SU-DHL-6 (cell line): Measurements from ENCODE around the gene BTBD9.

ENCODE experiments used
- H2AFZ ChIP-seq: fragments of 200-600 bp; sonication (generic); 2 replicates; pipeline ENCODE4 v1.6.1; 2014; ENCODE audit warnings: low read depth, mild to moderate bottlenecking, moderate library complexity, mixed read lengths, antibody characterized with exemption, low read length; ENCODE audit not compliant: severe bottlenecking
- H3F3A ChIP-seq: fragments of 200-600 bp; shearing (Covaris generic); 2 replicates; pipeline ENCODE4 v1.6.0; 2016; ENCODE audit warnings: antibody characterized with exemption, mild to moderate bottlenecking; ENCODE audit not compliant: insufficient read depth
- H3K27ac ChIP-seq: fragments of 200-600 bp; sonication (generic); 2 replicates; pipeline ENCODE4 v1.5.1; 2016; ENCODE audit warnings: low read depth, mild to moderate bottlenecking, low read length, moderate library complexity, mixed read lengths
- H3K27me3 ChIP-seq: fragments of 200-600 bp; sonication (generic), shearing (Covaris generic); 2 replicates; pipeline ENCODE4 v1.6.0; 2014; ENCODE audit warnings: mild to moderate bottlenecking, low read length
- H3K36me3 ChIP-seq: fragments of 200-600 bp; sonication (generic); 2 replicates; pipeline ENCODE4 v1.6.1; 2014; ENCODE audit warnings: mild to moderate bottlenecking, low read length, mixed read lengths
- H3K4me2 ChIP-seq: fragments of 300-600, 200-600 bp; shearing (Covaris generic), sonication (generic); 2 replicates; pipeline ENCODE4 v1.6.0; 2014; ENCODE audit warnings: low read length, low read depth, mild to moderate bottlenecking; ENCODE audit not compliant: poor library complexity, severe bottlenecking
- H3K4me3 ChIP-seq: fragments of 200-600 bp; sonication (generic); 2 replicates; pipeline ENCODE4 v1.5.1; 2014; ENCODE audit warnings: antibody characterized with exemption, low read length, mild to moderate bottlenecking, mixed read lengths; ENCODE audit not compliant: insufficient read depth, poor library complexity, severe bottlenecking
- H3K79me2 ChIP-seq: fragments of 200-600 bp; sonication (generic); 2 replicates; pipeline ENCODE4 v1.6.1; 2014; ENCODE audit warnings: mild to moderate bottlenecking, low read length, moderate library complexity; ENCODE audit not compliant: insufficient read depth
- H3K9ac ChIP-seq: fragments of 200-600 bp; sonication (generic); 2 replicates; pipeline ENCODE4 v1.7.0; 2014; ENCODE audit warnings: mild to moderate bottlenecking, low read length
- H3K9me2 ChIP-seq: fragments of 200-600 bp; sonication (generic); replicated peaks from 2 replicates; pipeline ENCODE4 v1.6.1; 2014; ENCODE audit warnings: low read length; ENCODE audit not compliant: insufficient read depth
- H3K9me3 ChIP-seq: fragments of 200-600 bp; sonication (generic); 2 replicates; pipeline ENCODE4 v1.6.1; 2014; ENCODE audit warnings: low read length, mixed read lengths; ENCODE audit not compliant: insufficient read depth
- H4K20me1 ChIP-seq: fragments of 200-600 bp; sonication (generic); 2 replicates; pipeline ENCODE4 v1.6.1; 2014; ENCODE audit warnings: low read depth, mild to moderate bottlenecking, antibody characterized with exemption, low read length, moderate library complexity, mixed read lengths
- EZH2phosphoT487 ChIP-seq: fragments of 200-600 bp; sonication (generic), shearing (Covaris generic); conservative IDR thresholded peaks from 2 replicates; pipeline ENCODE4 v1.6.1; 2018; ENCODE audit warnings: mild to moderate bottlenecking, antibody characterized with exemption, low read length, moderate library complexity, mixed read lengths
- TF ChIP-seq, protein P1 (sequence below): fragments of 200-600 bp; sonication (generic); IDR thresholded peaks from one replicate; pipeline ENCODE4 v1.5.1; 2017; ENCODE audit warnings: antibody characterized with exemption, mild to moderate bottlenecking, low read length, moderate library complexity; ENCODE audit not compliant: insufficient read depth, poor library complexity, severe bottlenecking

The BTBD9 gene

GRCh38 chr6:38171997-38172738 is 467.6 kb downstream of the BTBD9 start:
- no peak overlapping the region for H2AFZ ChIP-seq
- no peaks in the 10 kb centered on the region for H3K36me3 ChIP-seq
- H3K27me3 ChIP-seq = no peaks in the 10 kb centered on the region
- H3K4me3 ChIP-seq = no peak overlapping the region
- no peaks in the 10 kb centered on the region for H4K20me1 ChIP-seq
- no peak overlapping the region for H3K27ac ChIP-seq
- H3K9me2 ChIP-seq = no peaks in the 10 kb centered on the region
- H3F3A ChIP-seq = no peaks in the 10 kb centered on the region
- H3K4me2 ChIP-seq = no peak overlapping the region
- TF ChIP-seq, protein P1, sequence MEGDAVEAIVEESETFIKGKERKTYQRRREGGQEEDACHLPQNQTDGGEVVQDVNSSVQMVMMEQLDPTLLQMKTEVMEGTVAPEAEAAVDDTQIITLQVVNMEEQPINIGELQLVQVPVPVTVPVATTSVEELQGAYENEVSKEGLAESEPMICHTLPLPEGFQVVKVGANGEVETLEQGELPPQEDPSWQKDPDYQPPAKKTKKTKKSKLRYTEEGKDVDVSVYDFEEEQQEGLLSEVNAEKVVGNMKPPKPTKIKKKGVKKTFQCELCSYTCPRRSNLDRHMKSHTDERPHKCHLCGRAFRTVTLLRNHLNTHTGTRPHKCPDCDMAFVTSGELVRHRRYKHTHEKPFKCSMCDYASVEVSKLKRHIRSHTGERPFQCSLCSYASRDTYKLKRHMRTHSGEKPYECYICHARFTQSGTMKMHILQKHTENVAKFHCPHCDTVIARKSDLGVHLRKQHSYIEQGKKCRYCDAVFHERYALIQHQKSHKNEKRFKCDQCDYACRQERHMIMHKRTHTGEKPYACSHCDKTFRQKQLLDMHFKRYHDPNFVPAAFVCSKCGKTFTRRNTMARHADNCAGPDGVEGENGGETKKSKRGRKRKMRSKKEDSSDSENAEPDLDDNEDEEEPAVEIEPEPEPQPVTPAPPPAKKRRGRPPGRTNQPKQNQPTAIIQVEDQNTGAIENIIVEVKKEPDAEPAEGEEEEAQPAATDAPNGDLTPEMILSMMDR = no peak
- no peak overlapping the region for H3K9ac ChIP-seq
- H3K79me2 ChIP-seq = no peaks in the 10 kb centered on the region
- H3K9me3 ChIP-seq = no peaks in the 10 kb centered on the region

- H3K9ac ChIP-seq = no peak overlapping the region
- H3K4me3 ChIP-seq = no peak overlapping the region
- H3K4me2 ChIP-seq = no peak overlapping the region
- no peak overlapping the region for H2AFZ ChIP-seq
- no peaks in the 10 kb centered on the region for H3K79me2 ChIP-seq
- H4K20me1 ChIP-seq = no peaks in the 10 kb centered on the region
- TF ChIP-seq, protein P1 = no peak
- no peak for TF ChIP-seq EZH2phosphoT487
- H3F3A ChIP-seq = no peaks in the 10 kb centered on the region
- H3K27ac ChIP-seq = no peak overlapping the region
- H3K9me2 ChIP-seq = no peaks in the 10 kb centered on the region
- H3K36me3 ChIP-seq = no peaks in the 10 kb centered on the region
- no peaks in the 10 kb centered on the region for H3K9me3 ChIP-seq
- H3K27me3 ChIP-seq = no peaks in the 10 kb centered on the region
These were observed 468.9 kb downstream of the BTBD9 start for GRCh38 chr6:38170666-38171355.

- H3K27ac ChIP-seq = no peak overlapping the region
- H3K4me3 ChIP-seq = no peak overlapping the region
- no peaks in the 10 kb centered on the region for H3K9me3 ChIP-seq
- no peaks in the 10 kb centered on the region for H3K79me2 ChIP-seq
- no peaks in the 10 kb centered on the region for H3F3A ChIP-seq
- H3K9me2 ChIP-seq = no peaks in the 10 kb centered on the region
- H4K20me1 ChIP-seq = no peaks in the 10 kb centered on the region
- no peak overlapping the region for H2AFZ ChIP-seq
- no peaks in the 10 kb centered on the region for H3K27me3 ChIP-seq
- no peak overlapping the region for H3K4me2 ChIP-seq
- no peak overlapping the region for H3K9ac ChIP-seq
- TF ChIP-seq EZH2phosphoT487 = no peak
- TF ChIP-seq, protein P1 = no peak
- H3K36me3 ChIP-seq = no peaks in the 10 kb centered on the region
These were observed 469.7 kb downstream of the BTBD9 start for GRCh38 chr6:38169977-38170526.
